Measurements from ENCODE around the gene MTARC2.

The MTARC2 gene

DNA sequence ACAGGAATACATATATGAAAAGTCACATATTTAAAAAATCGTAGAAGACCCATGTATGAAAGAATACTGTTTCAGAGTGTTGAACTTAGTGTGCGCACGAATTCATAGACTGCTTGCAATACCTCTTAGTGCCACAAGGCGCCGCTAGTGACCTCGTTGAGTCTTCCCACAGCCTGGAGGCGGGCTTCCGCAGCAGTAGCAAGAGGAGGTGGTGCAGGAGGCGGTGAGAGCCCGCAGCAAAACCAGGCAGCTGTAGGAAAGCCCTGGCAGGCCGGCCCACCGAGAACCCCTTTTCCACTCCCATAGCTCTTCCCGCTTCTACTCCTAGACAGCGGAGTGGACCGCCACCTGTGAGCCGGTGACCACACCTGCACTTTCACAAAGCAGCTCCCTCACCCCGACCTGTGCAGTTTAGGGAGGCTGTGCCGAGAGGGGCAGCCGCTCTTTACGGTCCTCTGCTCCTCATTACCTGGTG, 62.1 kb downstream of the MTARC2 start:
- H3K9me3 ChIP-seq (ENCODE audit: control insufficient read depth, low read length) = no peaks in the 10 kb centered on the region
- H3K27ac ChIP-seq (ENCODE audit: insufficient read depth, low read depth, low read length, poor library complexity, severe bottlenecking) = no peak overlapping the region
- no peaks in the 10 kb centered on the region for H3K4me1 ChIP-seq (ENCODE audit: control insufficient read depth, insufficient read depth, low read length)
- WGBS, 2 experiments = 28 to 34% methylated on average over 20 of the region's 20 CpGs
- H3K27me3 ChIP-seq (ENCODE audit: control insufficient read depth, insufficient read depth, low read length, poor library complexity, severe bottlenecking) = no peaks in the 10 kb centered on the region
- no peaks in the 10 kb centered on the region for H3K36me3 ChIP-seq (ENCODE audit: control insufficient read depth, insufficient read depth, low read length)
- no peak overlapping the region for H3K4me3 ChIP-seq (ENCODE audit: insufficient read depth, low read depth, low read length)

- 98 to 100% methylated on average over 2 of the region's 2 CpGs for WGBS, 2 experiments
- no peak overlapping the region for H3K27ac ChIP-seq (ENCODE audit: insufficient read depth, low read depth, low read length, poor library complexity, severe bottlenecking)
- H3K9me3 ChIP-seq (ENCODE audit: control insufficient read depth, low read length) = no peaks in the 10 kb centered on the region
- no peaks in the 10 kb centered on the region for H3K27me3 ChIP-seq (ENCODE audit: control insufficient read depth, insufficient read depth, low read length, poor library complexity, severe bottlenecking)
- no peaks in the 10 kb centered on the region for H3K4me1 ChIP-seq (ENCODE audit: control insufficient read depth, insufficient read depth, low read length)
- no peaks in the 10 kb centered on the region for H3K36me3 ChIP-seq (ENCODE audit: control insufficient read depth, insufficient read depth, low read length)
- no peak overlapping the region for H3K4me3 ChIP-seq (ENCODE audit: insufficient read depth, low read depth, low read length)
Observed at GRCh38 chr1:220810963-220811362, 62.8 kb downstream of the MTARC2 start.

- WGBS, 2 experiments = 92 to 96% methylated on average over 5 of the region's 5 CpGs
- no peaks in the 10 kb centered on the region for H3K27me3 ChIP-seq (ENCODE audit: control insufficient read depth, insufficient read depth, low read length, poor library complexity, severe bottlenecking)
- no peak overlapping the region for H3K27ac ChIP-seq (ENCODE audit: insufficient read depth, low read depth, low read length, poor library complexity, severe bottlenecking)
- H3K9me3 ChIP-seq (ENCODE audit: control insufficient read depth, low read length) = no peaks in the 10 kb centered on the region
- H3K4me3 ChIP-seq (ENCODE audit: insufficient read depth, low read depth, low read length) = no peak overlapping the region
- no peaks in the 10 kb centered on the region for H3K4me1 ChIP-seq (ENCODE audit: control insufficient read depth, insufficient read depth, low read length)
- H3K36me3 ChIP-seq (ENCODE audit: control insufficient read depth, insufficient read depth, low read length) = no peaks in the 10 kb centered on the region
Observed at GRCh38 chr1:220811695-220812094, 63.6 kb downstream of the MTARC2 start.

GRCh38 chr1:220812308-220812707, 64.2 kb downstream of the MTARC2 start:
- 78 to 79% methylated on average over 6 of the region's 6 CpGs for WGBS, 2 experiments
- Histone ChIP-seq H3K4me1 (ENCODE audit: control insufficient read depth, insufficient read depth, low read length) (no peaks in the 10 kb centered on the region), H3K36me3 (ENCODE audit: control insufficient read depth, insufficient read depth, low read length) (no peaks in the 10 kb centered on the region), H3K27ac (ENCODE audit: insufficient read depth, low read depth, low read length, poor library complexity, severe bottlenecking) (no peak overlapping the region), H3K4me3 (ENCODE audit: insufficient read depth, low read depth, low read length) (no peak overlapping the region), H3K27me3 (ENCODE audit: control insufficient read depth, insufficient read depth, low read length, poor library complexity, severe bottlenecking) (no peaks in the 10 kb centered on the region), H3K9me3 (ENCODE audit: control insufficient read depth, low read length) (no peaks in the 10 kb centered on the region)

- 77% methylated on average over 12 of the region's 12 CpGs for WGBS, 2 experiments
- H3K4me3 ChIP-seq (ENCODE audit: insufficient read depth, low read depth, low read length) = no peak overlapping the region
Observed at GRCh38 chr1:220813013-220813412, 64.9 kb downstream of the MTARC2 start.

DNA sequence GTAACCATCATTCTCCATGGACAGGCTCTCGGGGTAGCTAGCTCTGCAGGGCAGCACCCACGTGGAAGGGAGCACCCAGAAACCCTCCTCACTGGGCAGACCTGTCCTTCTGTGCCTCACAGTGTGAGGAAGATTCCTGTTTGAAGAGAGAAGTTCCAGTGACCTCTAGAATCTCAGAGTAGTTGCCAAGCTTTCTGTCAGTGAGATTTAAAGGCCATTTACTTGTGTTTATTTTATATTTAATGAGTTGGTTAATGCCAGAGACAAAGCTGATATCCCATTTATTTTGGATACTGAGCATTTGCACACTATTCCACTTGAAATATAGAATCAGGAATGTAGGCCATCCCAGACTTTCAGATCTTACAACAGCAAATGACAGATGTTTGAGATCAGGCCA, 67.3 kb downstream of the MTARC2 start:
- Histone ChIP-seq H3K4me1 (ENCODE audit: control insufficient read depth, insufficient read depth, low read length) (no peaks in the 10 kb centered on the region), H3K9me3 (ENCODE audit: control insufficient read depth, low read length) (no peaks in the 10 kb centered on the region), H3K27ac (ENCODE audit: insufficient read depth, low read depth, low read length, poor library complexity, severe bottlenecking) (no peak overlapping the region), H3K27me3 (ENCODE audit: control insufficient read depth, insufficient read depth, low read length, poor library complexity, severe bottlenecking) (no peaks in the 10 kb centered on the region), H3K4me3 (ENCODE audit: insufficient read depth, low read depth, low read length) (no peak overlapping the region), H3K36me3 (ENCODE audit: control insufficient read depth, insufficient read depth, low read length) (no peaks in the 10 kb centered on the region)
- 83 to 93% methylated on average over 2 of the region's 2 CpGs for WGBS, 2 experiments

More at GRCh38 chr1:220813013-220813412, 64.9 kb downstream of the MTARC2 start:
- H3K27ac ChIP-seq (ENCODE audit: insufficient read depth, low read depth, low read length, poor library complexity, severe bottlenecking) = no peak overlapping the region
- H3K27me3 ChIP-seq (ENCODE audit: control insufficient read depth, insufficient read depth, low read length, poor library complexity, severe bottlenecking) = no peaks in the 10 kb centered on the region
- H3K9me3 ChIP-seq (ENCODE audit: control insufficient read depth, low read length) = no peaks in the 10 kb centered on the region
- no peaks in the 10 kb centered on the region for H3K36me3 ChIP-seq (ENCODE audit: control insufficient read depth, insufficient read depth, low read length)
- no peaks in the 10 kb centered on the region for H3K4me1 ChIP-seq (ENCODE audit: control insufficient read depth, insufficient read depth, low read length)

- H3K9me3 ChIP-seq (ENCODE audit: control insufficient read depth, low read length) = no peaks in the 10 kb centered on the region
Observed at GRCh38 chr1:220817907-220818306, 69.8 kb downstream of the MTARC2 start.

GRCh38 chr1:220818421-220819173, 70.5 kb downstream of the MTARC2 start:
- no peaks in the 10 kb centered on the region for H3K36me3 ChIP-seq (ENCODE audit: control insufficient read depth, insufficient read depth, low read length)
- no peak overlapping the region for H3K27ac ChIP-seq (ENCODE audit: insufficient read depth, low read depth, low read length, poor library complexity, severe bottlenecking)
- no peak overlapping the region for H3K4me3 ChIP-seq (ENCODE audit: insufficient read depth, low read depth, low read length)
- no peaks in the 10 kb centered on the region for H3K27me3 ChIP-seq (ENCODE audit: control insufficient read depth, insufficient read depth, low read length, poor library complexity, severe bottlenecking)
- H3K9me3 ChIP-seq (ENCODE audit: control insufficient read depth, low read length) = no peaks in the 10 kb centered on the region
- no peaks in the 10 kb centered on the region for H3K4me1 ChIP-seq (ENCODE audit: control insufficient read depth, insufficient read depth, low read length)
- WGBS, 2 experiments = 58 to 67% methylated on average over 14 of the region's 14 CpGs

More at GRCh38 chr1:220817907-220818306, 69.8 kb downstream of the MTARC2 start:
- Histone ChIP-seq H3K27me3 (ENCODE audit: control insufficient read depth, insufficient read depth, low read length, poor library complexity, severe bottlenecking) (no peaks in the 10 kb centered on the region), H3K36me3 (ENCODE audit: control insufficient read depth, insufficient read depth, low read length) (no peaks in the 10 kb centered on the region), H3K4me1 (ENCODE audit: control insufficient read depth, insufficient read depth, low read length) (no peaks in the 10 kb centered on the region), H3K27ac (ENCODE audit: insufficient read depth, low read depth, low read length, poor library complexity, severe bottlenecking) (no peak overlapping the region), H3K4me3 (ENCODE audit: insufficient read depth, low read depth, low read length) (no peak overlapping the region)
- WGBS, 2 experiments = 93 to 100% methylated on average over 1 of the region's 1 CpG

- Histone ChIP-seq H3K4me1 (ENCODE audit: control insufficient read depth, insufficient read depth, low read length) (no peaks in the 10 kb centered on the region), H3K9me3 (ENCODE audit: control insufficient read depth, low read length) (no peaks in the 10 kb centered on the region), H3K27ac (ENCODE audit: insufficient read depth, low read depth, low read length, poor library complexity, severe bottlenecking) (no peak overlapping the region), H3K36me3 (ENCODE audit: control insufficient read depth, insufficient read depth, low read length) (no peaks in the 10 kb centered on the region), H3K4me3 (ENCODE audit: insufficient read depth, low read depth, low read length) (no peak overlapping the region), H3K27me3 (ENCODE audit: control insufficient read depth, insufficient read depth, low read length, poor library complexity, severe bottlenecking) (no peaks in the 10 kb centered on the region)
- WGBS, 2 experiments = 89 to 100% methylated on average over 1 of the region's 1 CpG
Observed at GRCh38 chr1:220819467-220820026, 71.4 kb downstream of the MTARC2 start.

- no peak overlapping the region for H3K27ac ChIP-seq (ENCODE audit: insufficient read depth, low read depth, low read length, poor library complexity, severe bottlenecking)
- H3K4me1 ChIP-seq (ENCODE audit: control insufficient read depth, insufficient read depth, low read length) = no peaks in the 10 kb centered on the region
- no peak overlapping the region for H3K4me3 ChIP-seq (ENCODE audit: insufficient read depth, low read depth, low read length)
- H3K36me3 ChIP-seq (ENCODE audit: control insufficient read depth, insufficient read depth, low read length) = no peaks in the 10 kb centered on the region
- H3K27me3 ChIP-seq (ENCODE audit: control insufficient read depth, insufficient read depth, low read length, poor library complexity, severe bottlenecking) = no peaks in the 10 kb centered on the region
- WGBS, 2 experiments = 89 to 94% methylated on average over 9 of the region's 9 CpGs
- H3K9me3 ChIP-seq (ENCODE audit: control insufficient read depth, low read length) = no peaks in the 10 kb centered on the region
Observed at GRCh38 chr1:220824031-220824989, 76.2 kb downstream of the MTARC2 start.
